ENCODE data around the gene CAP2.
"Not testable (repeated sequence)": the region's sequence is repeated elsewhere in the genome, so short reads cannot be mapped to it uniquely, and the experiment has no call there.

Gene CAP2

GRCh38 chr6:17574866-17575560 is 181.6 kb downstream of the CAP2 start:
- Histone ChIP-seq H3K4me1 (ENCODE audit: control insufficient read depth, low read length) (no peaks in the 10 kb centered on the region), H3K27ac (ENCODE audit: low read depth, low read length) (no peak overlapping the region), H3K36me3 (ENCODE audit: control insufficient read depth, low read length) (no peaks in the 10 kb centered on the region), H4K20me1 (ENCODE audit: control insufficient read depth, insufficient read depth, low read depth, low read length) (no peaks in the 10 kb centered on the region), H3K79me2 (ENCODE audit: control insufficient read depth, low read length) (no peaks in the 10 kb centered on the region), H3K9me3 (ENCODE audit: control insufficient read depth, insufficient read depth, low read length) (no peaks in the 10 kb centered on the region; the same call in 1 of the 2 replicates), H3K4me2 (ENCODE audit: low read length) (no peak overlapping the region), H3F3A (ENCODE audit: control insufficient read depth, insufficient read depth) (no peaks in the 10 kb centered on the region), H3K4me3 (ENCODE audit: low read length) (no peak overlapping the region), H3K9me2 (replicated peaks; ENCODE audit: control insufficient read depth, low read length) (no peaks in the 10 kb centered on the region), H3K27me3 (ENCODE audit: control insufficient read depth, low read length) (no peaks in the 10 kb centered on the region)
- TF ChIP-seq EZH2phosphoT487 (IDR thresholded peaks at IDR 0.05; ENCODE audit: borderline replicate concordance, low read length): no peak
- TF ChIP-seq CTCF (IDR thresholded peaks at IDR 0.05; ENCODE audit: low read depth, low read length, poor library complexity, severe bottlenecking): no peak

GRCh38 chr6:17577059-17577458 is 183.7 kb downstream of the CAP2 start:
- Histone ChIP-seq H3K4me1 (ENCODE audit: control insufficient read depth, low read length) (no peaks in the 10 kb centered on the region), H3K36me3 (ENCODE audit: control insufficient read depth, low read length) (no peaks in the 10 kb centered on the region), H3K27ac (ENCODE audit: low read depth, low read length) (no peak overlapping the region), H3K27me3 (ENCODE audit: control insufficient read depth, low read length) (no peaks in the 10 kb centered on the region), H3F3A (ENCODE audit: control insufficient read depth, insufficient read depth) (no peaks in the 10 kb centered on the region), H3K9me2 (replicated peaks; ENCODE audit: control insufficient read depth, low read length) (no peaks in the 10 kb centered on the region), H3K4me3 (ENCODE audit: low read length) (no peak overlapping the region), H3K4me2 (ENCODE audit: low read length) (no peak overlapping the region), H3K79me2 (ENCODE audit: control insufficient read depth, low read length) (no peaks in the 10 kb centered on the region), H3K9me3 (ENCODE audit: control insufficient read depth, insufficient read depth, low read length) (peaks cover 4% of the 10 kb centered on the region; the same call in 1 of the 2 replicates), H4K20me1 (ENCODE audit: control insufficient read depth, insufficient read depth, low read depth, low read length) (no peaks in the 10 kb centered on the region)
- no peak for TF ChIP-seq CTCF (IDR thresholded peaks at IDR 0.05; ENCODE audit: low read depth, low read length, poor library complexity, severe bottlenecking)
- TF ChIP-seq EZH2phosphoT487 (IDR thresholded peaks at IDR 0.05; ENCODE audit: borderline replicate concordance, low read length): no peak

GRCh38 chr6:17580518-17581048 is 187.2 kb downstream of the CAP2 start:
- H3K9me3 ChIP-seq (ENCODE audit: control insufficient read depth, insufficient read depth, low read length): peaks cover 4% of the 10 kb centered on the region; the same call in 1 of the 2 replicates
- no peaks in the 10 kb centered on the region for H3K9me2 ChIP-seq (replicated peaks; ENCODE audit: control insufficient read depth, low read length)
- H3K27ac ChIP-seq (ENCODE audit: low read depth, low read length): no peak overlapping the region
- H3K4me3 ChIP-seq (ENCODE audit: low read length): no peak overlapping the region
- no peaks in the 10 kb centered on the region for H3K79me2 ChIP-seq (ENCODE audit: control insufficient read depth, low read length)
- TF ChIP-seq CTCF (IDR thresholded peaks at IDR 0.05; ENCODE audit: low read depth, low read length, poor library complexity, severe bottlenecking) (no peak), EZH2phosphoT487 (IDR thresholded peaks at IDR 0.05; ENCODE audit: borderline replicate concordance, low read length) (no peak)
- no peaks in the 10 kb centered on the region for H4K20me1 ChIP-seq (ENCODE audit: control insufficient read depth, insufficient read depth, low read depth, low read length)
- no peak overlapping the region for H3K4me2 ChIP-seq (ENCODE audit: low read length)
- H3K36me3 ChIP-seq (ENCODE audit: control insufficient read depth, low read length): no peaks in the 10 kb centered on the region
- no peaks in the 10 kb centered on the region for H3K27me3 ChIP-seq (ENCODE audit: control insufficient read depth, low read length)
- H3K4me1 ChIP-seq (ENCODE audit: control insufficient read depth, low read length): 0 out of 2 replicates have a peak, but pooled peaks cover 3% of the 10 kb centered on the region
- H3F3A ChIP-seq (ENCODE audit: control insufficient read depth, insufficient read depth): no peaks in the 10 kb centered on the region

GRCh38 chr6:17581282-17581681 is 187.9 kb downstream of the CAP2 start:
- not testable (repeated sequence) for H3K27ac ChIP-seq (ENCODE audit: low read depth, low read length); H3K9me2 ChIP-seq (replicated peaks; ENCODE audit: control insufficient read depth, low read length); H3K36me3 ChIP-seq (ENCODE audit: control insufficient read depth, low read length); H3K79me2 ChIP-seq (ENCODE audit: control insufficient read depth, low read length); H3K4me3 ChIP-seq (ENCODE audit: low read length); H3F3A ChIP-seq (ENCODE audit: control insufficient read depth, insufficient read depth); H3K4me2 ChIP-seq (ENCODE audit: low read length); H3K27me3 ChIP-seq (ENCODE audit: control insufficient read depth, low read length); H4K20me1 ChIP-seq (ENCODE audit: control insufficient read depth, insufficient read depth, low read depth, low read length); H3K4me1 ChIP-seq (ENCODE audit: control insufficient read depth, low read length); H3K9me3 ChIP-seq (ENCODE audit: control insufficient read depth, insufficient read depth, low read length)

Measured in DOHH2 (cell line).